CD4-positive, alpha-beta T cell treated with Interleukin-15 for 4 hours (primary cell): ENCODE measurements around the gene ANO6.

ENCODE experiments used
- DNase-seq: peaks from one replicate; pipeline ENCODE4 v3.0.0-alpha.2; 2020; ENCODE audit warnings: low spot score

Gene ANO6

DNA sequence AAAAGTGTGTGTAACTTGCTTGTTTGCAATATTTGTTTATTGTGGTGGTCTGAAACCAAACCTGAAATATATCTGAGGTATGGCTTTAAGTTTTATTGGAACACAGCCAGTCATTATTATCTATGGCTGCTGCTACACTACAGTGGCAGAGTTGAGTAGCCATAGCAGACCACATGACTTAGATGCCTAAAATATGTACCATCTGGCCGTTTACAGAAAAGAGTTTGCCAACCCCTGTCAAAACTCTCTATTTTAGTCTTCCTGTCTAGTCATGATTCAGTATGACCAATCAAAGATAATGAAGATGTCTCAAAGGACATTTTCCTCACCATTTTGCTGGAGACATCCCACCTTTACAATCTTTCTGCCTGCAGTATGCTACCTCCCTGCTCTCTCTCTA is 242.3 kb downstream of the ANO6 start:
- DNase-seq = no peak

DNA sequence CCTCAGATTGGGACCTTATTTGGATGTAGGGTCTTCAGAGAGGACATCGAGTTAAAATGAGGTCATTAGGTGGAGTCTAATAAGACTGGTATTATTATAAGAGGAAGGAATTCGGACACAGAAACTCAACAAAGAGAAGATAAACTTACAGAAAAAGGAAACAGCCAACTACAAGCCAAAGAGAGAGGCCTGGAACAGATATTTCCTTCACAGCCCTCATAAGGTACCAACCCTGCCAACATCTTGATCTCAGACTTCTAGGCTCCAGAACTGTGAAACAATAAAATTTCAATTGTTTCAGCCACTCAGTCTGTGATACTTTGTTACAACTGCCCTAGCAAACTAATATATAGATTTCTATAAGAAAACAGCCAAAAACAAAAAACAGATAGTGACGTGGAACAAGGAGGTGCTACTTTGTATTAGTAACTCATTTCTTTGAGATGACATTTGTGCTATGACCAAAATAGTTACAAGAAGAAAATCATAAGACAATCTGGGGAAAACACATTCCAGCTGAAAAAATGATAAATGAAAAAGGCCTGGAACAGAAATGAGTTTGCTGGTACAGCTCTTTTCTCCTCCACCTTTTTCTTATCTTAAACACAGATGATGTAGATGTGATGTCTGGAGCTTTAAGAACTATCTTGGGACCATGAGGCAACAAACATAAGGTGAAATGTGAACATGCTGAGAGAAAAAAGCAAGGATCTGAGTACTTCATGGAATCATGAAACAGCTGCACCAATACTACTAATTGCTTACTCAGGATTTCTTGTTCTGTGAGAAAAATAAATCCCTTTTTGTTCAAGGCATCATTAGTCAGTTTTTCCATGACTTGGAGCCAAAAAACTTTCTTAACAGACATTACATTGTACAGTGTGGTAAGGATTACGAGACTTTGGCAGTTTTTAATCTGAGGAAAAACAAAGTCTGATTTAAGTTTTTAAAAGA is 243.2 kb downstream of the ANO6 start:
- no peak for DNase-seq

DNA sequence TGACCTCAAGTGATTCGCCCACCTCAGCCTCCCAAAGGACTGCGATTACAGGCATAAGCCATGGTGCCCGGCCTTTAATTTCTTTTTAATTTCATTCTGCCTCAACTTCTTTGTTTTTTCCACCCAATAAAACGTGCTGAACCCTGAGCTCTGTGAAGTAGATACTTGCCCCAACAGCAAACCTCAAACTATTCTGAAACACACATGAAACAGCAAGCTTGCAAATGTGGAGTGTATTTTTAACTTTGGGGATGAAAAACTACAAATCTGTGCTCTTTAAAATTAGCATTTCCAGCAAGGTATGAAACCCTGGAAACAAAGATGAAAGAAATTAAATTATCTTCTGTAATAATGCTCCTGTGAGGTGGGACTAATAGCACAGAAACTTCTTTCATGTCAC is 246.6 kb downstream of the ANO6 start:
- no peak for DNase-seq

DNA sequence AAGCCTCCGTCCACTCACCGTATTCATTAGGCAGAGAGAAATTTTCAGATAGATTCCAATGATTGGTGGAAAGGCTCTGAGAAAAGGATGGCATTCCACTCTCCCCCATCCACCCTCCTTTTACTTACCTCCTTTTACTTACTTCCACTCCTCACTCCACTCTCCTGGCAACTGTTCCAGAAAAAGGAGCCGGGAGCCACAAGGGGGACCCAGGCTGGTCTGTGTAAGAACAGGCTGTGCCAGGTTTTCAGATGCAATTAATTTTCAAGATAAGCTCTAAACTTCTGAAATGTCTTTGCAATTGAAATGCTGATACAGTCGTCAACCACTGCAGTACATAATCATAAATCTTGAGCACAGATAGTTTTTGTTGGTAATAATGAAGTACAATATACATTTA is 248.8 kb downstream of the ANO6 start:
- DNase-seq = no peak

DNA sequence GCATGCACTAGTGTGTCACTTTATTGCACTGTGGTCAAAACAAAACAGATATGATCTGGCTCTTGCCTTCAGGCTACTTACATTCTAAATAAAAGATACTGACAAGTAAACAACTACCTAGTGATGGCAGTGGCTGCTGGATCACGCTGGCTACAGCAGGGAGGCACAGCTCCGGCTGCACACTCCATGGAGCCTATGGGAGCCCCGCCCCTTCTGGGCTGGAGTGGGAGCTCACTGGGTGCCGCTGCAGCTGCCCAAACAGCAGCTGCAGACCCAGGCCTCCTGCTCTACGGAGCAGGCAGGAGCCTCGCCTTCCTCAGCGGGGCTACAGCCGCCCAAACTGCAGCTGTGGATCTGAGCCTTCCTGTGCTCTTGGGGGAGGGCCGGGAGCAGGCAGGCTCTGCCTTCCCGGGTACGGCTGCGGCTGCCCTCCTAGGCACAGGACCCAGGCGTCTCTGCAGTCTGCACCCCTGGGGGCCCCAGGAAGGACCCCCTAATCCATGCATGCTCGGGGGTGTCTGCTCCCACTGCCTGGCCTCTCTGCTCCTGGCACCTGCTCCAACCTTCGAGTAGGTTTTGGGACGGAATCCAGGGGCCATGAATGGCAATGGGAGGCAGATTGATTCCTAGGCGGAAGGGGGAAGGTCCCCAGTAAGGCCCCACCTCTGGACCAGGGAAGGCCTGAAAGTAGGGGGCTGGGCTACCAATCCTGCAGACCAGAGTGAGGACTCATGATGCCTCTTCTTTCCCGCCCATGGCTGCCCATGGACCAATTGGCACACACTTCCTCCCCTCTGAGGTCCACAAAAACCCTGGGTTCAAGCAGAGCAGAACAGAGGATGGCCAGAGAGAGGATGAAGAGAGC is 253.1 kb downstream of the ANO6 start:
- no peak for DNase-seq

DNA sequence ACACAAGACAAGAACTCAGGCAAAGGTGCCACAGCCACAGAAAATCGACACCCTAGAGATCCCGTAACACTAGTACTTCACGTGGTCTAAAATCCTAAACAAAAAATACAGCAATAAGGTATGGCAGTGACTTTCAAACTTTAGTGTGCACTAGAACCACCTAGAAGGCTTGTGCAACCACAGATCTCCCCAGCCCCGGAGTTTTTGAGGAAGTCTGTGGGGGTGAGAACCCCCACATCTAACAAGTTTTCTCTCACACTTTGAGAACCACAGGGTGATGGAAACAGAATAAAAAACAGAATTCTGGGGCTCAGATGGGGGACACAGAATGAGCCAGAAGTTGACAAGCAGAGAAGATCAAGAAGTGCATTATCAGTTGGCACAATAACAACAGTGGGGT is 254.0 kb downstream of the ANO6 start:
- DNase-seq = no peak

DNA sequence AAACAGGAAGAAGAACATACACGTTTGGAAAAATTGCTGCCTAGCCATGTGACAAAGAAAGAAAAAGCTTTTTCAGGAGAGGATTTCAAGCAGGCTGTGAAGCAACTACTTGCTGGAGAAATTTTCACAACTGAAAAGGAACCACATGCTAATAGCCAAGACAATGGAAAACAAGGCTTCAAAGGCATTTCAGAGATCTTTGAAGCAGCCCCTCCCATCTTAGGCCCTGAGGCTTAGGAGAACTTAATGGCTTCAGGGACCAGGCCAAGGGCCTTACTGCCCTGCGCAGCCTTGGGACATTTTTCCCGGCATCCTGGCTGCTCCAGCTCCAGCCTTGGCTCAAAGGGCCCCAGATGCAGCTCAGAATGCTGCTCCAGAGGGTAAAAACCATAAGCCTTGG is 257.7 kb downstream of the ANO6 start:
- DNase-seq = no peak

DNA sequence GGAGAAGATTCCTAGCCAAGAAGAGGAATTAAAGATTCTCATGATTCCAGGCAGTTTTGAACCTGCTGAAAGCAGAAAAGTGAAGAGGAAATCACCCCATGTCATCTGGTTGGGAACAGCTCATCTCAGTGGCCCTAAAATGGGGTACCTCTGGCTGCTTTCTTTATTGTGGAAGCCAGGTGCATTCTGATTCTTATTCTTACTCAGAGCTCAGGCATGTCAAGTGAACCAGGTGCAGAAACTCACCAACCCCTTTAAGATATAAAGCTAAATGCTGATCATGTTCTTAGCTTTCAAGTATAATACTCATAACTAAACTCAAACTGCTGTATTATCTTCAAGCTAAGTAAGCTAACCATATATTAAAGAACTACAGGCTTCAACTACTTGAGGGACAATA is 259.7 kb downstream of the ANO6 start:
- DNase-seq = no peak

DNA sequence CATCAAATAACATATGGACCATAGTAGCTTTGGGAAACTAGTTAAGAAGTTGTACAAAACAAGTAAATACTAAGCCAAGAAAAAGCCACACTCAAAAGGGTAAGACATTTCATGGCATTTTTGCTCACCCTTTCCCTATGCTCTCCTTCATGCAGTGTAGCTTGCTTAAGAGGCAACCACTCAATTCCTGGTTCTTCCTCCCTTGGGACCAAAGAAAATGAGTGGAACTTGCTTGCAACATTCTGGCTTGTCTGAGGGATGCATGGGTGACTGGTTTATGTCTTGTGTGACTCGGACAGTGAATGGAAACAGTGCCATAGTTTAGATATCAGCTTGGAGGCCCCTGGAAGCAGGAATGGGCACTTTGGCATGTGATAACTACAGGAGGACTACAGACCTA is 261.6 kb downstream of the ANO6 start:
- no peak for DNase-seq

DNA sequence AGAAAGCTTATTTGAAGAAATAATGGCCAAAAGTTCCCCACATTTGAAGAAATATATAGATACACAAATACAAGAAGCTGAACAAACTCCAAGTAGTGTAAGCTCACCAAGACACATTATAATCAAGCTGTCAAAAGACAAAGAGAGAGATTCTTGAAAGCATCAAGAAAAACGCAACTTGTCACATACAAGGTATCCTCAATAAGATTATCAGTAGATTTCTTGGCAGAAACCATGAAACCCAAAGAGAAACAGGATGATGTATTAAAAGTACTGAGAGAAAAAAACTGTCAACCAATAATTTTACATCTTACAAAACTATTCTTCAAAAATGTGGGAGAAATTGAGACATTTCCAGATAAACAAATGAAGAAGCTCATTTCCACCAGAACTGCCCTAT is 263.0 kb downstream of the ANO6 start:
- DNase-seq = no peak

DNA sequence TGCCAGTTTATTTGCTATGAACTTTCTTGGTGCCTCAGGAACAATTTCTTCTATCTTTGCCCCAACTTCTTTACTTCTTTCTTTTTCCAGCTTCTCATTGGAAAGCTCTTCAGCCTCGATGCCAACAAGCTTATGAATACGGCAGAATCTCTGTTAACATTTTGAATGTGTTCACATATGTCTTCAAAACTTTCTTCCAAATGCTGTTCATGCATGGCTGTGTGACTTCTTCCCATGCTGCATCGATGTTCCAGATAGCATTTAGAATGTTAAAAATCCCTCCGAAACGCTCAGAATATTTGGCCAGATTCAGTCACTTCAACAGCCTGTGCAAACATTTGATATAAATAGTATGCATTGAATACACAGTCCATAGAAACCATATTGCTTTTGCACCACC is 265.9 kb downstream of the ANO6 start:
- no peak for DNase-seq

DNA sequence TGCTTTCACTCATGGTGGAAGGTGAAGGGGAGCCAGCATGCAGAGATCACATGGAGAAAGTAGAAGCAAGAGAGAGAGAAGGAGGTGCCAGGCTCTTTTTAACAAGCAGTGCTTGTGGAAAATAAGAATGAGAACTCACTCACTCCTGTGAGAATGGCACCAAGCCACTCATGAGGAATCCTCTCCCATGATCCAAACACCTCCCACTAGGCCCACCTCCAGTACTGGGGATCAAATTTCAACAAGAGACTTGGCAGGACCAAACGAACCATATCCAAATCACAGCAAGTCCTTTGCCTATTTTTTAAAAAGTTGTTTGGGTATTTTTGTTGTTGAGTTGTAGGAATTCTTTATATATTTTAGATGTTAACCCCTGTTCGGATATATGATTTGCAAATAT is 267.7 kb downstream of the ANO6 start:
- no peak for DNase-seq
